Measurements from ENCODE around the gene SETD6. TPM values are rescaled to one million over a fixed set of nuclear protein-coding genes. Genes with fewer than 3 reads are reported as not detected.

SETD6 gene
- total RNA-seq, 1 experiment from 2014 or later = 22.0 TPM

DNA sequence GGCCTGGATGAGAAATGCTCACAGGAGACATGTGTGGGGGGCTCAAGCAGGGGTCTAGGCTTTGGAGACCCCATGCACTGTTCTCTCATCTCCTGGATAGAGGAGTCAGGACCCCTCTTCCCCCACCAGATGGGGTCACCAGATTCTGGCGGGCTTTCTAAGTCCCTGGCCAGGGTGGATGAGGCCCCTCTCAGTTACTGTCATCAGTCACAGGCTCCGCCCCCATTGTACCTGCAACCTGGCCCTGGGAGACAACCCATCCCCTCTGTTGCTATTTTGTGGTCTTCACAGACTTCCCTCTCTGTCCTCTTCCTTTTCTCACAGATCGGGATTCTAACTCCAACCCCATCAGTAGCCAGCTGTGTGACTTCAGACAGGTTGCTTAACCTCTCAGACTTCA is 48.9 kb upstream of the SETD6 start:
- Histone ChIP-seq H3K36me3 (ENCODE audit: low read depth, low read length) (no peaks in the 10 kb centered on the region), H3F3A (ENCODE audit: low read length, unreplicated experiment) (no peaks in the 10 kb centered on the region), H3K4me2 (ENCODE audit: low read length) (no peak overlapping the region), H3K27me3 (ENCODE audit: low read length) (peaks cover 10% of the 10 kb centered on the region), H3K4me3 (ENCODE audit: low read length) (no peak overlapping the region), H3K9ac (ENCODE audit: low read length) (no peak overlapping the region), H3K9me3 (ENCODE audit: low read length) (no peaks in the 10 kb centered on the region), H4K20me1 (ENCODE audit: low read length) (no peaks in the 10 kb centered on the region), H3K27ac (ENCODE audit: low read length) (no peak overlapping the region), H3K9me2 (replicated peaks; ENCODE audit: low read length) (no peaks in the 10 kb centered on the region), H3K79me2 (ENCODE audit: low read length) (no peaks in the 10 kb centered on the region), H3K4me1 (ENCODE audit: insufficient read depth, low read length) (peaks cover 13% of the 10 kb centered on the region), H2AFZ (ENCODE audit: low read length) (no peak overlapping the region)
- no peak for DNase-seq
- BruUV-seq (replicated peaks) = no TSS peak
- POLR2A ChIA-PET (ENCODE audit: unreplicated experiment) = no interaction called here
- intact Hi-C loops (cut with micrococcal nuclease) = no loop called here
- CTCF ChIA-PET = no interaction called here
- no peak for ATAC-seq
- TF ChIP-seq, protein P1, sequence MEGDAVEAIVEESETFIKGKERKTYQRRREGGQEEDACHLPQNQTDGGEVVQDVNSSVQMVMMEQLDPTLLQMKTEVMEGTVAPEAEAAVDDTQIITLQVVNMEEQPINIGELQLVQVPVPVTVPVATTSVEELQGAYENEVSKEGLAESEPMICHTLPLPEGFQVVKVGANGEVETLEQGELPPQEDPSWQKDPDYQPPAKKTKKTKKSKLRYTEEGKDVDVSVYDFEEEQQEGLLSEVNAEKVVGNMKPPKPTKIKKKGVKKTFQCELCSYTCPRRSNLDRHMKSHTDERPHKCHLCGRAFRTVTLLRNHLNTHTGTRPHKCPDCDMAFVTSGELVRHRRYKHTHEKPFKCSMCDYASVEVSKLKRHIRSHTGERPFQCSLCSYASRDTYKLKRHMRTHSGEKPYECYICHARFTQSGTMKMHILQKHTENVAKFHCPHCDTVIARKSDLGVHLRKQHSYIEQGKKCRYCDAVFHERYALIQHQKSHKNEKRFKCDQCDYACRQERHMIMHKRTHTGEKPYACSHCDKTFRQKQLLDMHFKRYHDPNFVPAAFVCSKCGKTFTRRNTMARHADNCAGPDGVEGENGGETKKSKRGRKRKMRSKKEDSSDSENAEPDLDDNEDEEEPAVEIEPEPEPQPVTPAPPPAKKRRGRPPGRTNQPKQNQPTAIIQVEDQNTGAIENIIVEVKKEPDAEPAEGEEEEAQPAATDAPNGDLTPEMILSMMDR (conservative IDR thresholded peaks at IDR 0.05; ENCODE audit: low read depth, low read length) = no peak
- no peak for TF ChIP-seq EZH2 (IDR thresholded peaks at IDR 0.05; ENCODE audit: low read length, unreplicated experiment)
- TF ChIP-seq EZH2phosphoT487 (IDR thresholded peaks at IDR 0.05; ENCODE audit: borderline replicate concordance, low read length) = no peak

DNA sequence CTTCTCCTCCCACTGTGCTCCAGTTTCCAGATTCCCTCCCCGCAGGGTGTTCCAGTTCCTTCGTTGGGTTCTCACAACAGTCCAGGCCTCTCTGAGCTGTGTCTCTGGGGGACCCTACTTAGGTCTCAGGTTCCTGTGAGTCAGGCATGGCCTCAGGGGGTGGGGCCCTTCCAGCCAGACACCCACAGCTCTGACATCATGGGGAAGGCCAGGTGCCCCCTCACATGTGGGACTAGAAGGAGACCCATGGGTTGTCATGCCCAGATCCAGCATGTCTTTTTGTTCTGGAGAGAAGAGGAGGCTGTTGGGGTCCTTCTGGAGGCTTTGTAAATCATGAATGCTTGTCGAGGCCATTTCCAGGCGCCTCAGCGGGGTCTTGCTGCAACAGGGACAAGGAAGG is 47.4 kb upstream of the SETD6 start:
- ChIA-PET CTCF (no interaction called here), POLR2A (ENCODE audit: unreplicated experiment) (no interaction called here)
- Histone ChIP-seq H3K27ac (ENCODE audit: low read length) (no peak overlapping the region), H3F3A (ENCODE audit: low read length, unreplicated experiment) (no peaks in the 10 kb centered on the region), H4K20me1 (ENCODE audit: low read length) (no peaks in the 10 kb centered on the region), H3K9ac (ENCODE audit: low read length) (no peak overlapping the region), H3K4me2 (ENCODE audit: low read length) (no peak overlapping the region), H3K36me3 (ENCODE audit: low read depth, low read length) (no peaks in the 10 kb centered on the region), H3K79me2 (ENCODE audit: low read length) (no peaks in the 10 kb centered on the region), H3K9me2 (replicated peaks; ENCODE audit: low read length) (no peaks in the 10 kb centered on the region), H2AFZ (ENCODE audit: low read length) (no peak overlapping the region), H3K9me3 (ENCODE audit: low read length) (no peaks in the 10 kb centered on the region), H3K4me3 (ENCODE audit: low read length) (no peak overlapping the region), H3K4me1 (ENCODE audit: insufficient read depth, low read length) (peaks cover 8% of the 10 kb centered on the region; the same call in 1 of the 2 replicates), H3K27me3 (ENCODE audit: low read length) (peaks cover 10% of the 10 kb centered on the region)
- intact Hi-C loops (cut with micrococcal nuclease) = no loop called here
- TF ChIP-seq EZH2phosphoT487 (IDR thresholded peaks at IDR 0.05; ENCODE audit: borderline replicate concordance, low read length) = no peak
- no peak for TF ChIP-seq EZH2 (IDR thresholded peaks at IDR 0.05; ENCODE audit: low read length, unreplicated experiment)
- TF ChIP-seq, protein P1 (conservative IDR thresholded peaks at IDR 0.05; ENCODE audit: low read depth, low read length) = no peak
- BruUV-seq (replicated peaks) = no TSS peak
- no peak for ATAC-seq
- no peak for DNase-seq

DNA sequence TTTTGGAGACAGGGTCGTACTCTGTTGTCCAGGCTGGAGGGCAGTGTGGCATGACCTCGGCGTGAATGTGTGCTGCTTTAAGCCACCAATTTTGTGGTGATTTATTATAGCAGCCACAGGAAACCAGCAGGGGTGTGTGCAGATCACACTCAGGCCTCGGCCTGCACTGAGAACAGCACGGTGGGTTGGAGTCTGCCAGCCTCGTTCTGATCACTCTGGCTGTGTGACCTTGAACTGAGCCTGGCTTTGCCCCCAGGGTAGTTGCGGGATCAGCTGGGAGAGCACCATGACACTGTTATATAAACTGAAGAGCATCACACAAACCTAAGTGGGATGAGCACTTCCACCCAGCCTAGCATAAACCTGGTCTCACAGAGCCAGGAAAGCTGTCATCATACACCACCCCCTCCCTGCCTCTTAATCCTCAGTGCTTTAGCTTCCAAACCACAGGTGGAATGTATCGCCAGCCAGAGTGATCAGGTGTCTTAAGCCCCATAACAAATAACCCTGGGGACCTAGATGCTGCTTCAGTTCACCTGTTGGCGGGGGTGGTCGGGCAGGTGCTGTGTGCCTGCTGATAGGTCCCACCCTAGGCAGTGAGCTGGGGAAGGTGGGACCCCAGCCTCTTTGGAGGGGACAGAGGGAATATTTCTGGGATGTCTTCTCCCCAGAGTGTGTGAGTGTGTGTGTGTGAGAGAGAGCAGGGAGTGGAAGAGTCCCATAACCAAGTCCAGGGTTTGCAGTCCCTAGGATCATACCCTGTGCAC is 43.9 kb upstream of the SETD6 start:
- Histone ChIP-seq H3K9me2 (replicated peaks; ENCODE audit: low read length) (no peaks in the 10 kb centered on the region), H3F3A (ENCODE audit: low read length, unreplicated experiment) (no peaks in the 10 kb centered on the region), H3K79me2 (ENCODE audit: low read length) (no peaks in the 10 kb centered on the region), H3K36me3 (ENCODE audit: low read depth, low read length) (no peaks in the 10 kb centered on the region), H3K4me3 (ENCODE audit: low read length) (no peak overlapping the region), H3K27ac (ENCODE audit: low read length) (no peak overlapping the region), H3K4me2 (ENCODE audit: low read length) (no peak overlapping the region), H3K9me3 (ENCODE audit: low read length) (no peaks in the 10 kb centered on the region), H4K20me1 (ENCODE audit: low read length) (no peaks in the 10 kb centered on the region), H3K4me1 (ENCODE audit: insufficient read depth, low read length) (no peaks in the 10 kb centered on the region), H3K27me3 (ENCODE audit: low read length) (no peaks in the 10 kb centered on the region), H3K9ac (ENCODE audit: low read length) (no peak overlapping the region), H2AFZ (ENCODE audit: low read length) (no peak overlapping the region)
- DNase-seq (no peak), ATAC-seq (no peak)
- no TSS peak for BruUV-seq (replicated peaks)
- TF ChIP-seq, protein P1 (conservative IDR thresholded peaks at IDR 0.05; ENCODE audit: low read depth, low read length) = no peak
- TF ChIP-seq EZH2 (IDR thresholded peaks at IDR 0.05; ENCODE audit: low read length, unreplicated experiment) = no peak
- no peak for TF ChIP-seq EZH2phosphoT487 (IDR thresholded peaks at IDR 0.05; ENCODE audit: borderline replicate concordance, low read length)
- CTCF ChIA-PET = no interaction called here
- POLR2A ChIA-PET (ENCODE audit: unreplicated experiment) = no interaction called here
- intact Hi-C loops (cut with micrococcal nuclease) = no loop called here

Data from PC-3 (cell line).